Eye (tissue), 1 donor: Measurements from ENCODE around the gene L3HYPDH.

Experiments used
- DNase-seq: peaks from one replicate; pipeline ENCODE4 v3.0.0-alpha.2; 2015

L3HYPDH gene

DNA sequence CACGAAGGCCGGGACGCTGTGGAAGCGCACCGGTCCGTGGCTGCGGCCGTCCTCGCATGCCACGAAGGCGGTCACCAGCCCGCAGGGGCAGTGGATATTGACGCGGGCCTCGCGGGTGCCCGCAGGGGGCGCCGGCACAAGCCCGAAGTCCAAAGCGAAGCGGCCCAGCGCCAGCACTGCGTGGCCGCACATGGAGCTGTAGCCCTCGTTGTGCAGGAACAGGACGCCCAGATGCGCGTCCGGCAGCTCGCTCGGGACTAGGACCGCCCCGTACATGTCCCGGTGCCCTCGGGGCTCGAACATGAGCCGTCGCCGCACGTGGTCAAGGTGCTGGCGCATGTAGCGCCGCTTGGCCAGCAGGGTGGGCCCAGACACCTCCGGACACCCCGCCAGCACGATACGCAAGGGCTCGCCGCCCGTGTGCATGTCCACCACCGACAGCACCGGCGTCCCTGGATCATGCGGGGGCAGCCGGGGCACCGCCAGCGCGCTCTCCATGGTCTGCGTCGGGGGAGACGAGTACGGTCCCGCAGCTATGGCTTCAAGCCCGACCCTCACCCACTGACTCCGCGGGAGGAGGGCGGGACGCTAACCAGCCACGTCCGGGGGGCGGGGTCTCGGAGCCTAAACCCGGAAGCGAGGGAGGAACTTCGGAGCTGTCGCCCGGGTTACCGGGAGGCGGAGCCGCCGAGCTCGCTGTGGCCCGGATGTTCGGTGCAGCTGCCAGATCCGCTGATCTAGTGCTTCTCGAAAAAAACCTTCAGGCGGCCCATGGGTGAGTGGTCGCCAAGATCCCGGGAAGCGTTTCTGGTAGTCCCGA, at the start of gene L3HYPDH, which contains the start of gene JKAMP:
Gene L3HYPDH, minus strand, starts transcription at position 590 of the 820 bp plus-strand sequence. Its CDS starts 92 bp downstream, at position 498.
Gene JKAMP, plus strand, starts transcription at position 699 of the 820 bp plus-strand sequence. Its CDS starts 73 bp downstream, at position 772.
- DNase-seq = peak; percentile 99

DNA sequence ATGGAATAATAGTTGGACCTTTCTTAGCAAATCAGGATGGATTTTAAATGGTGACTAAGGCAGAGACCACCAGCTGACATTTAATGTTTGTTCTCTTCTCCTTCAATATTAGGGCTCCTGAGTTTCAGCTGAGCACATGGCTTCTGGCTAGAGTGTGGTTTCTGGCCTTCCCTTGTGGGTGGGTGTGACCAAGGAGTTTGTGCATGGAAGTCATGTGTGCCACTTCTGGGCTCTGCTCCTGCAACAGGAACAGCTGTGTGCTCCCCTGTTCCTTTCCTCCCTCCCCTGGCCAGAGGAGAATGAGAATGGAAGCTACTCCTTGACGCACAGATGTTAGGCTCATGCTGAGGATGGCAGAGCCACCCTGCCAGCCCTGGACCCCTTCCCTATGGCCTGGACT, 48.2 kb upstream of the L3HYPDH start:
- DNase-seq = no peak

DNA sequence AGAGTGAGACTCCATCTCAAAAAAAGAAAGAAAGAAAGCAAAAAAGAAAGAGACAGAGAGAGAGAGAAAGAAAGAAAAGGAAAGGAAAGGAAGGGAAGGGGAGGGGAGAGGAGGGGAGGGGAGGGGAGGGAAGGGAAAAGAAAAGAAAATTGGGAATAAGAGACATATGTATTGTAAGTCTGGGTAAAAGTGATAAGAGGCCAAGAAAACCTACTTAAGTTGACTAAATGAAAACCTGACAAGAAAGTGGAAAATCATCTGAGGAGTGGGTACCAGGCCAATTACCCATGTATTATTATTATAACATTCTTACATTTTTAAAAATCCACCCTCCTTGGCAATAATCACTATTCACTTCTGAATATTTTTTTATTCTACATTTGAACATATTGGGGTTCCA, 46.1 kb upstream of the L3HYPDH start:
- no peak for DNase-seq

DNA sequence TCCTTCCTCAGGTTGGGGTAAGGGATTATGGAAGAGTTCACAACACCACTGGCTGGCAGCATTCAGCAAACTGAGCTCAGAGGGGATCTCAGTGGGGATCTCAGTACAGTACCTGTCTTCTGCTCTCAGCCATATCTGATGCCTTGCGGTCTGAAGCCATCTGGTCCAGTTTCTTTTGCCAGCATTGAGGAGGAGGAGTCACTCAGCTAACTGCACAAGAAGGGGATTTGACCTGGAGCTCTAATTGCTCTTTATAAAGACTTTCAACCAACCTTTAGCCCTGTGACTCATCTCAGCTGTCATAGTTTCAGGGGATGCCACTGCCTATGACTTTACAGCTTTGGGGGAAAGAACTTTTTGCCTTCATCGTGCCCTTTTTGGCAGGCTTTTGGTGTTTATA, 45.0 kb upstream of the L3HYPDH start:
- DNase-seq = no peak

DNA sequence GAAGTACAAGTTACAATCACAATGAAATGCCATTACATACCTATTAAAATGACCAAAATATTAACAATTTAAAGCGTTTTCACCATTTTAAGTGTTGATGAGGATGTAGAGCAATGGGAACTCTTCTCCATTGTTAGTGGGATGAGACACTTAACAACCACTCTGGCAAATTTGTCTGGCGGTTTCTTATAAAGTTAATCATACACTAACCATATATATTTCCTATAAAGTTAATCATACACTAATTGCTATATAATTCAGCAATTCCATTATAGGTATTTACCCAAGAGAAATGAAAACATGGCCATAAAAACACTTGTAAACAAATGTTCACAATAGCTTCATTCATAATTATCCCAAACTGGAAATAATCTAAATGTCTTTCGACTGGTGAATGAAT, 36.0 kb upstream of the L3HYPDH start:
- no peak for DNase-seq

DNA sequence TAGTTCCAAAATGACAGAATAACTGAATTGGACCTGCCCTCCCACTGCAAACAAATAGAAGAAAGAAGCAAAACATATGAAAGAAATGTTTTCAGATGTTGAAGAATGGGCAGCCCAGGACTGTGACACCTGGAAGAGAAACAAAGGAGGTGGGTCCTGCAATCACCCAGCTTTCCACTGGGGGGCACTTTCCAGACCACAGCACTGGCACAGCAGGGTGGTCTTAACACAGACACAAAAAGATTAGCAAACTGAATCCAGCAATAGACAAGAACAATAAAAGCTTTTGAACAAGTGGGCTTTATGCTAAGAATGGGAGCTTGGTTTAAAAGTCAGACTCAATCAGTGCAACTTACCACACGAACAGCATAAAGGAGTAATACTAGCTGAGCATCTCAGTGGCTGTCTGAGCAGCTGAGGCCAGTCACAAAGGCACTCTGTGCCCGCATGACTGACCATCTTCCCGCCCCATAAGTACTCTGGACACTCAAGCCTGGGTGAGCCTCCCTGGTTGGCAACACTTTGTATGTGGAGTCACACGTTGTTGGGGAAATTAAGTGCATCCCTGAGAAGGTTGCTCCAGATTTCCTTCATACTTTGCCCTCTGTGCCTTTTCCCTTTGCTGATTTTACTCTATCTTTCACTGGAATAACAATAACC, 27.8 kb upstream of the L3HYPDH start:
- peak; percentile 88 for DNase-seq

DNA sequence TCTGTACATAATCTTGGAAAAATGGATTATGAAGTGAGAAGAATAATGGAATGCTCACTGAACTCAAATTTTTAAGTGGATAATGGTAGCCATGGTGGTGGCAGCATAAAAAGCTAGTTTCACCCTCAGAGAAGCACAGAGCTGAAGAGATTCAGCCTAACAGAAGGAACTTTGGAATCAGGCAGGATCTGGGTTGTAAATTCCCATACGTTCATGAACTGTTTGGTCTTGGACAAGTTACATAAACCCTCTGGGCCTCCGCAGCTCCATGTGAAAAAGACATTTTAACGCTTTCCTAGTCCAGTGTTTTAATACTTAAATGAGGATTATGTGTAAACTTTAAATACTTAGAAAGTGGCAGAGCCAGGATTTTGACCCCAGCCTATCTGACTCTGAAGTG, 26.8 kb upstream of the L3HYPDH start:
- no peak for DNase-seq

DNA sequence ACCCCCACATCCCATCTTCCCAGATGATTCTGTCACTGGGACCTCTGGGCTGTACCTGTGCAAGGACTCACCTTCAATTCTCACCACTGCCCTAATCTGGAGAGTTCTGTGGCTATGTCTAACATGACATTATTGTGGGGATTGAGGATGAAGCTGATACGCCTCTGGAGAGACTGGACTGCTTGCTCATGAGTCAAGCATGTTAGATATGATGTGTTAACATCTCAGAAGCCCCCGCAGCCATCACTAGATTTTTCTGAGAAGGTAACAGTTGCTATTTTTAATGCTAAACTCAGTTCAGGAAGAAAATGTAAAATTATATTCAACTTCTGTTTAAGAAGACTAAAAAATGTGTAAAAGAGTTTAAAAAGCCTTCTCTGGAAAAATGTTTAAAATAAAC, 25.8 kb upstream of the L3HYPDH start:
- no peak for DNase-seq

DNA sequence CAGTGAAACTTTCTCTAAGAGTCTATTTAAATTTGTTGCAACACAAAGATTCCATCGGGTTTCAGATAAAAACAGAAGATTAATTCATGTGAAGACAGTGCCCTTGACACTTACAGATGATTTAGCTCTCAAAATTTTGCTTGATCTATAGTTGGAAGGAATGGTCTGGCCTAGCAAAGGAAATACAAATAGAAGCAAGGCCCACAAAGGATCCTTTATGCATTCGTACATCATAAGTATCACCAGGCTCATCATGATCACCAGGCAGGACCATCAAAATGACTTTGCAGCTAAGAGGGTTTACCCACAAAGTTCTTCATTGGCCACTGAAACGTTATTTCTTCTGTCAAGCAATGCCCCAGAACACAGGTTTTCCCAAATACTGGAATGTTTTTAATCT, 24.9 kb upstream of the L3HYPDH start:
- no peak for DNase-seq

DNA sequence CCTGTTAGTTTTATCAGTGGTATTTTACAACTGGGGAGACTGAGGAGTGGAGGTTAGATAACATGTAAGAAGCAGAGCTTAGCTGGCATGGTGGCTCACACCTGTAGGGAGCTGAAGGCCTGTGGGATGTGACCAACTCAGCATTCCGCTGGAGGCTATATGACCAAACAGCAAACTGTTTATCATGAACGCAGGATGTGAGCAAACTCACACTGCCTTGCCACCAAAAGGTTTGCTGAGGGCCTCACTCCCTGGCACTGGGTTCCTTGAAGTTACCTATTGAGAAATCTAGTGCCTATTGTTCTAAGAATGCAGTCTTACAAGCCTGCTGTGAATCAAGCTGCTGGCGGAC, 23.5 kb upstream of the L3HYPDH start:
- DNase-seq = no peak

DNA sequence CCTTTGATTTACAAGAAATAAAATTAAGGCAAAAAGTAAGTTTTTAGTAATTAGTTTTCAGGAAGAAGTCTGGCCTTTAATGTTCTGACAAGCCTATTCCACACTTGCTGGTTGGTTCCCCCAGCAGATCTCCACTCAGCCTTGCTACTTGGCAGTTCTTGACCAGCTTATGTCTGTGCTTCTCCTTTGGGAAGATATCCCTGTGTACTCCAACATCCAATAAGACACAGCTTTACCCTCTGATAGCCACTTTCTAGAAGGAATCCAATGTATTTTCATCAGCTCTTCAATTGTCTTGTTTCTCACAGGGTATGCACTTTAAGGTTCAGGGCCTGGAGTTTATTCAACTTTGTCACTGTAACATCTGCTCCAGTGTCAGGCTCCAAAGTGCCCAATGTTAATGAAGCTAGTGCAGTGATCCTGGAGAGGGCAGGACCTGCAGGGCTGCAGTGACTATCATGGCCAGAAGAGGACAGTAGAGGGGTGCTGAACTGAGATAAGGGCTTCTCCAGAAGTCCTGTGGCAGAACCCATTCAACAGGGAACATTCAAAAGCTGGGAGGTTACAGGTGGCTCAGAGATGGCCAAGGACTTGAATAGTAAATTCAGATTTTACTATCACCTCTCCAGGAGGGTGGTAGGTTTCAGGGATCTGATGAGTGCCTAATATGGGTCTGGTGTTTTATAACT, 23.0 kb upstream of the L3HYPDH start:
- DNase-seq = peak; percentile 88

DNA sequence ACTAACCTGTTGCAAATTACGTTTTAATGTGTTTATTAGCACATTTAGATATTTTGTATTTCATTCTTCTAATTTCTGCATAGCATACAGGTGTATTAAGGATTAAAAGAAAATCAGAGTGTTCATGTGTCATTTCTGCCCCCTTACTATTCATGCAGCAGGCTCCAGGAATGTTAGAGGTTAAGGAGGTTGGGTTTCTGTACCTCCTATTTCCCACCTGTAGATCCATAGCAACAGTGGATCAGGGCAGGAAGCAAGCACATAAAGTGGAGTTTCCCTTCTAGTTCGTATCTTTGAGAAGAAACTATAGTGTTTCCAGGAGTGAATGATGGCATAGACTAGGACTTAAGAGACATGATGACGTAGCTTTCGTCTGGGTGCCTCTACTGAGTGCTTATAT, 19.0 kb upstream of the L3HYPDH start:
- DNase-seq = no peak

DNA sequence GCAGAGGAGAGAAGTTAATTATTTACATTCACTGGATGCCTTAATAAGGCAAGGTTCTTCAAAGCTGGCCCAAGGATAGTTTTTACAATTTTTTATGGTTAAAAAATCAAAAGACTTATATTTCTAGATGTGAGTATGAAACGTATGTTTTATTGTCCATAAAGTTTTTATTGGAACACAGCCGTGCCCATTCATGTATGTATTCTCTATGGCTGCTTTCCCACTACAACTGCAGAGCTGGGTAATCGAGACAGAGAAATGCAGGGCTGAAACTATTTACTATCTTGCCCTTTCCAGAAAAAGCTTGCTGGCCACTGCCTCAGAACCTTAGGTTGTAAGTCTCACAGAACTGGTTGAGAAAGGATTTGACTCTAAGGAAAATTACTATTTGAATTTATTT, 16.5 kb upstream of the L3HYPDH start:
- no peak for DNase-seq

DNA sequence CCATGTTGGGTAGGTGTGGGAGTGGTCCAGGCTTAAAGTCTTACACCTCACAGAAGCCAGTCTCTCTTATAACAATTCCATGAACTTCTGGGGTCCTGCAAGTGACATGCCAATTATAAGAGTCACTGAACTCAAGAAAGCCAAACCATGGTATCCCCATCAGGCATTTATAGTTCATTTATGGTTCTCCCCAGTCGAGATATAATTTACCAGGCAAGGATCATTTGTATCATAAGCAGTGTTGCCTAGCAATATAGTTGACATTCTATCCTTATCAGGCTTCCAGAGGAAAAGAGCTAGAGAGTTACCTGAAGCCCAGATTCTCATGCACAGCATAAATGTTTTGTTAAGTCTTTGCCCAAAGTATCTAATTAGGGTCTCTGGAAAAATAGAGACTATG, 8.2 kb upstream of the L3HYPDH start:
- no peak for DNase-seq

DNA sequence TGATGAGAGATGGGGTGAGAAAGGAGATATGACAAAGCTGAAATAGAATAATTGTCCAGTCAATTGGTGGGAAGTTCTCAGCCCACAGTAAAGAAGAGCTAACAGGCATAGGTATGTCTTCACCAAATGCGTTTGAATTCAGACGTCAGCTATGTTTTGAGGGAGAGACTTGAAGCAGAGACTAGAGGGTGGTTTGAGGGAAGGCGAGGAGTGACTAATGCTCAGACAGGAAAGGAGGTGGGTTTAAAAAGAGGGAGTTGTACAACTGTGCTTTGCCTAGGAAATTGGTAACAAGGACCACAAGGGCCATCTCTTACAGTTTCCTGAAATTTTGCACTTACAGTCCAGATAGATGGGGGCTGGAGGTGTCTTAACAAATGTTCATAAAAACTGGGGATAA, 6.5 kb upstream of the L3HYPDH start:
- no peak for DNase-seq

DNA sequence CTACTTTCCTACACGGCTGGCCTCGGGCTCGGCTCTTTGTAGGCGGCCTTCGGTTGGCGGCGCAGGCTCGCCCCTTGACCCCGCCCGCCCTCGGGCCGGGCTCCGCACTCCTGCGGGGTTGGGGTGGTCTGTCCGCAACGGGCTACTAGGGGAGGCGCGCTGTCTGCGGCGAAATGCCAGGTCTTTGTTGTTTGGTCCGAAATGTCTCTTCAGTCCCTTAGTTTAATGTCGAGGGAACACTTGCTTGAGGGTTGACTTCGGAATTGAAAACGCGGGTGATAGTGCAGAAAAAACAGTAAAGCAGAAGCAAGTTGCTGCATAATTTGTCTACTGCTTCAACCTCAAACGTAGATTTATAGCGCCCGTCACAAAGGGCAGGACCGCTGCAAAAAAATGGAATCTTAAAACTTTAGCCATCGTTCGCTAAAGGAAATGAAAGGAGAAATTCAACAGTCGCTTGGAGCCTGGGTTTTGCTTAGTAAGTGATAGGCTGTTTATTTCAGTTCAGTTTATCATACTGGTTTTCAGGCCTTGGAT, 499 bp upstream of the L3HYPDH start:
- no peak for DNase-seq

DNA sequence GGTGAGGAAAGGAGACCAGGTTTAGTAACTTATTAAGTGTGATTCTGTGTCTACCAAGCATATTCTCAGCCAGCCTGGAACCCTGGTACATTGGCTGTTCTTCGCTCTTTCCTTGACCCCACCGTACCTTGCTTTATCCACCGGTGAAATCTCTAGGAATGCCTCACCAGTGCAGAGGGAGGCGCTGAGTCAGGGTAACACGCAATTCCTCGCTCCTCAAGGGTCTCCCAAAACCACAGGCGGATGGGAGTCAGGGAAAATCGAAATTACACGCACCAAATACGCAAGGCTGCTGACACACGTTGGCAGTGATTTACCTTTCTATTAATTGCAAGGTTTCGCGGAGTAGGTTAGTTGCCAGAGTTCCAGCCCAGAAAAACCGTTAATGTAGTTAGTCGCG, 845 bp downstream of the L3HYPDH start:
- no peak for DNase-seq

DNA sequence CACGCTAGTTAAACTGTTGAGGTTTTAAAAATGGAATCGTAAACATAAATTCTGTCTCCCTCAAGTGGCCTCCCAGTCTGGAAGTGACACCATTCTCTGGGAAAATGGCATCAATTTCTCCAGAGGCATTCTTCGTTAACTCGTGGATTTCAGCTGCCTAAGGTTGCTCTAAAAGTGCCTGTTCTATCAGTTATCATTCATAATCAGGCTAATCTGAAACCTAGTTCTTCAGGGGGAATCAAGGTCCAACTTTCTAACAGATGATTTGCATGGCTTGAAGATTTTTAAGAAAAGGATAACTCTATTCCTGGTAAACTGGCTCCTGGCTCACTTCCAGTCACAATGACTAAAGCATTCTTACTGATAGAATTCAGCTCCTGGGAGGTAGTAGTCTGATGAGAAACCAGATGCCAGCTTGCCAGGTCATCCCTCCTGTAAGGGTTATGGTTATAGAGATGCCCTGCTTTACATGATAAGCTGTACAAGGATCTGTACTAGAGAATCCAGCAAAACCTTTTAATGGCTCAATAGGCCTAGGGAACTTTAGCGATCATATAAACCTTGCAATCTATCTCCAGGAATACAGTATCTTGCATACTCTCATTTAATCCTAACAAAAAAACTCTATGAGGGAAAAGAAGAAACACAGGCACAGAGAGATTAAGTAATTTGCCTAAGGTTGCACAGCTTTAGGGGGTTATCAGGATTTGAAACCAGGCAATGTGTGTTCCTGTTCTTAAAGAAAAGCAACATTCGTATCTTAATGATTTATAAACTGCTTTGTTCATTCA, 1.5 kb downstream of the L3HYPDH start:
- DNase-seq = peak; percentile 31

DNA sequence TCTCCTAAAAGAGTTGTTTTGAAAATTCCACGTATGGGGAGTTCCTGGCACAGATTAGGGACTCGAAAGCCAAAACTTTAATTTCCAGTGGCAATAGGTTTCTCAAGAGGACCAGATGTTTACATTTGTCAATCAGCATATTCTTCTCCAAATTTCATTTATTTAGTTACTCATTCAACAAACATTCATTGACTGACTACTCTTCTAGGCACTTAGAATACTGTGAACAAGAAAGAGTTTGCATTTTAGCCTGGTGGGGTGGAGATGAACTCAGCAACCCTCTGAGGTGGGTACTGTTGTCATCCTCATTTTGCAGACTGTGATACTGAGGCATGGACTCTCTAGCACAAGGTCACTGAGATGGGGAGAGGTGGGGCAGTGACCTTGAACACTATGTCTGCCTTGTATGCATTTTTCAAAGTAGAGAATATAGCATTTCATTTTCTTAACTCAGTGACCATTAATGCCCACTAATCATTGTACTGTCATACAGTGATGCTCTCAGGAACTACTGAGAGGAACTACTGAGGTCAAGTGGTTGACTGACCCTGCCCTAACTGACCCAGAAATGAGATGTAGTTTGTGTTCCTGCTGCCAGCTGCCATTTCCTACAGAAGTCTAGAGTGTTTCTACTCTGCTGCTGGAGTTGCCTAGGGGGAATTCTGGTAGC, 2.2 kb downstream of the L3HYPDH start:
- DNase-seq = no peak

DNA sequence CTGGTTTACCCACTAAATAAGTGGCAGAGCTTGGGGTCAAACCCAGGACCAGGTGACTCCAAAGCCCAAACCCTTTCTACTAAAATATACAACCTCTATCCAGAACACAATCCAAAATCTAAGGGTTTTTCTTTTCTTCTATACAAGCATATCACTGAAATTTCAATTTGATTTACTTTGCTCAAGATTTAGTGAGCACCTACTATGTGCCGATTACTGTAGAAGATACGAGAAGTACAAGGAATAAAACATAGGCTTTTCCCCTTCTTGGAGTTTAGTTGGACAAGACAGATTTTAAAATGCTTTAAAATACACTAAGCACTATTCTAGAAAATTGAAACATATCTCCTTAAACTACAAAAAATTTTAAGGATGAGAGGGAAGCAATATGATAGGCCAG, 2.8 kb downstream of the L3HYPDH start:
- no peak for DNase-seq

DNA sequence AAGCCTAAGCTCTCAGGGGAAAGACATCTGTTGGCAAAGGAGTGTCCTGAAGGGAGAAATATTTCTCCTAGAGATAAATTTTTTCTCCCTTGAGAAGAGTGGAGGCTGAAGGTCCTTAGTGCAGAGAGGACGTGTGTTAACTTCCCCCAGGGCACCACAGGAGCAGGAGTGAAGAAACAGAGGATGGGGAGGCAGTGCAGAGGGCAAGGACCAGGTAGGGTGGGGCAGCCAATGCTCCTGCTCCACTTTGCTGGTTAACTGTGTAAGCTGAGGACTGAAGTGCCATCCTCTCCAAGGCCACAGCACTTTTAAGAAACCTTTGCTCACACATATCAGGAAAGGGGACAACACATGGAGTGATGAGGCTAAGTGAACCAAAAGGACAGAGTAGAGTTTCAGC, 4.0 kb downstream of the L3HYPDH start:
- DNase-seq = no peak

DNA sequence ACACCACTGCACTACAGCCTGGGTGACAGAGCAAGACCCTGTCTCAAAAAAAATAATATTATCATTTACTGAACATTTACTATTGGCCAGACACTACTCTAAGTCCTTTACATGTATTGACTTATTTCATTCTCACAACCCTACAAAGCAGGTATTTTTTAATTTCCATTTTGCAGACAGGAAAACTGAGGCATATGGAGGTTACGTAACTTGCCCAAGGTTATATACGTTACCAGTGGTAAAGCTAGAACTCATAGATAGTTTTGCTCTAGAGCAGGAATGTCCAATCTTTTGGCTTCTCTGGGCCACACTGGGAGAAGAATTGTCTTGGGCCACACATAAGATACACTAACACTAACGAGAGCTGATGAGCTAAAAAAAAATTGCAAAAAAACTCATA, 5.7 kb downstream of the L3HYPDH start:
- DNase-seq = no peak
